Measurements from ENCODE around the gene UNC45B. TPM values are rescaled to one million over a fixed set of nuclear protein-coding genes. Genes with fewer than 3 reads are reported as not detected.
"Not testable (repeated sequence)": the region's sequence is repeated elsewhere in the genome, so short reads cannot be mapped to it uniquely, and the experiment has no call there.

The UNC45B gene
- total RNA-seq, 2 donors from 2014 or later = not detected

DNA sequence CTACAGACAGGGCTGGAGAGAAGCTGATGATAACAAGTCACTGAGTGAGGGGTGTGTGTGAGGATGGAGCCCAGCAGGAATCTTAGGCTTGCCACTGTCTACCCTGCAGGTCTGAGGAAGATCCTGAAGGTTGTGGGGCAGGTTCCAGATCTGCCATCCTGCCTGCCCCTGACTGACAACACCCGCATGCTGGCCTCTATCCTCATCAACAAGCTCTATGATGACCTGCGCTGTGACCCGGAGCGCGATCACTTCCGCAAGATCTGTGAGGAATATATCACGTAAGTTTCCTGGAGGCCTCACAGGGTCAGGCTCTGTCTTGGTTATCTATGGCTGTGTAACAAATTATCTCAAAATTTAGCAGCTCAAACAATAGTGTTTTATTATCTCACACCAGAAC lies 16.3 kb downstream of the UNC45B start:
- intact Hi-C loops (cut with DNase I, micrococcal nuclease) = loop anchor here in 1 of 2 donors (10.0 kb wide), 1 partner anchor 371 kb away; the partner anchor contains the start of gene SLFN12L
- no peak for ATAC-seq

DNA sequence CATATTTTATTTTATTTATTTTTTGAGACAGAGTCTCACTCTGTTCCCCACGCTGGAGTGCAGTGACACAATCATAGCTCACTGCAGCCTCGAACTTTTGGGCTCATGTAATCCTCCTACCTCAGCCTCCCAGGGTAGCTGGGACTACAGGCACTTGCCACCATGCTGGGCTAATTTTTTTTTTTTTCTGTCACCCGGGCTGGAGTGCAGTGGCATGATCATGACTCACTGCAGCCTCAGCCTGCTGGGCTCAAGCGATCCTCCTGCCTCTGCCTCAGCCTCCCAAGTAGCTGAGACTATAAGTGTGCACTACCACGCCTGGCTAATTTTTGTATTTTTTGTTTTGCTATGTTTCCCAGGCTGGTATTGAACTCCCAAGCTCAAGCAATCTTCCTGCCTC lies 17.1 kb downstream of the UNC45B start:
- DNase-seq (no peak), ATAC-seq (no peak)
- intact Hi-C loops (cut with DNase I, micrococcal nuclease) = loop anchor here in 1 of 2 donors (10.0 kb wide), 1 partner anchor 370 kb away; the partner anchor contains the start of gene SLFN12L

More for the DNA sequence above, 16.3 kb downstream of the UNC45B start:
- no peak for DNase-seq

DNA sequence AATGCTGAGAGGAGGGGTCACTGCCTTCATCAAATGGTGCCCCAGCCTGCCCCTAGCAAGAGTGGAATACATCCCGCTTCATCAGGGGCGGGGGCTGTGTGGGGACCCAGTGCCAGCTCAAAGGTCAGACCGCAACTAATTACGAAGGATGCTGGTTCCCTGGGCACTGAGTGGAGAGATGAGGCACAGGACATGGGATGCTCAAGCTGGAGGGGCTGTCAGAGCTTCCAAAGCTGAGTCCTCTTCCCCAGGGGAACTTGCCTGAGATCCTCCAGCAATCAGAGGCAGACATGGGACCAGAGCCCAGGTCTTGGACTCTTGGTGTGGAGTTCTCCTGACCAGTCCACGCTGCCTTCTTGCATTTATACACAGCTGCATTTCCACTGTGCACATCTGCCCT lies 18.9 kb downstream of the UNC45B start:
- DNase-seq = no peak
- no peak for ATAC-seq
- intact Hi-C loops (cut with DNase I, micrococcal nuclease) = loop anchor here in 1 of 2 donors (10.0 kb wide), 1 partner anchor 368 kb away; the partner anchor contains the start of gene SLFN12L

GRCh38 chr17:35167046-35167445 lies 19.4 kb downstream of the UNC45B start:
- ATAC-seq (no peak), DNase-seq (no peak)
- intact Hi-C loops (cut with DNase I, micrococcal nuclease) = loop anchor here in 1 of 2 donors (10.0 kb wide), 1 partner anchor 368 kb away; the partner anchor contains the start of gene SLFN12L

DNA sequence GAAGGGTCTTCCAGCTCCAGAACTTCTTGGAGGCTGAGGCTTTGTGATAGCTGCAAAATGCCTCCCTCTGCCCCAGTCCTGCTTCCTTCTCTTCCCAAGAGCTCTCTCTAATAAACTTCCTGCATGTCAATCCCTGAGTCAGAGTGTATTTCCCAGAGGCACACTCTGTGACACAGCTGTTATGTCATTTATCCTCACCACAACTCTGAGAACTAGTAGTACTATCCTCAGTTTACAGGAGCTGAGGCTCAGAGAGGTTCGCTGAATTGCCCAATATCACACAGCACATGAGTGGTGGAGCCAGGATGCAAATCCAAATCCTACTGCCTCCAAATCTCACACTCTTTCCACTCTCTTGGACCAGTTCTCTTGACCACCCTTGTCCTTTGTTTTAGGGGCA lies 20.0 kb downstream of the UNC45B start:
- ATAC-seq = no peak

DNA sequence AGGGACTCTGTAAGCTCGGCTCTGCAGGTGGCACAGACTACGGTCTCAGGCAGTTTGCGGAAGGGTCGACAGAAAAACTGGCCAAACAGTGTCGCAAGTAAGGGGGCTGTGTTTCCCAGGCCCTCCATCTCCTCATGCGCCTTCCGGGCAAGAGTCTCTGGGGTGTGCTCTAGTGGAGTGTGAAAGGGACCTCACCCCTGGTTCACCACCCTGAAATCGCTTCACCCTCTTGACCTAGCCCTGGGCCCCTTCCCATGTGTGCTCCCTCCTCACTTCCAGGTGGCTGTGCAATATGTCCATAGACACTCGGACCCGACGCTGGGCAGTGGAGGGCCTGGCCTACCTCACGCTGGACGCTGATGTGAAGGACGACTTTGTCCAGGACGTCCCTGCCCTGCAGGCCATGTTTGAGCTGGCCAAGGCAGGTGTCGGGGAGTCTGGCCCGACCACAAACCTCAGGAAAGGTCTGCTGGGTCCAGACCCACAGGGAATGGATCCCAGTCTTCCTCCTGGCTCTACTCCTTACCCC lies 22.3 kb downstream of the UNC45B start:
- ATAC-seq (no peak), DNase-seq (no peak)
- intact Hi-C loops (cut with DNase I, micrococcal nuclease) = loop anchor here in 1 of 2 donors (10.0 kb wide), 1 partner anchor 365 kb away; the partner anchor contains the start of gene SLFN12L

More for the DNA sequence above, 20.0 kb downstream of the UNC45B start:
- intact Hi-C loops (cut with DNase I, micrococcal nuclease) = loop anchor here in 1 of 2 donors (10.0 kb wide), 1 partner anchor 367 kb away; the partner anchor contains the start of gene SLFN12L
- DNase-seq = no peak

DNA sequence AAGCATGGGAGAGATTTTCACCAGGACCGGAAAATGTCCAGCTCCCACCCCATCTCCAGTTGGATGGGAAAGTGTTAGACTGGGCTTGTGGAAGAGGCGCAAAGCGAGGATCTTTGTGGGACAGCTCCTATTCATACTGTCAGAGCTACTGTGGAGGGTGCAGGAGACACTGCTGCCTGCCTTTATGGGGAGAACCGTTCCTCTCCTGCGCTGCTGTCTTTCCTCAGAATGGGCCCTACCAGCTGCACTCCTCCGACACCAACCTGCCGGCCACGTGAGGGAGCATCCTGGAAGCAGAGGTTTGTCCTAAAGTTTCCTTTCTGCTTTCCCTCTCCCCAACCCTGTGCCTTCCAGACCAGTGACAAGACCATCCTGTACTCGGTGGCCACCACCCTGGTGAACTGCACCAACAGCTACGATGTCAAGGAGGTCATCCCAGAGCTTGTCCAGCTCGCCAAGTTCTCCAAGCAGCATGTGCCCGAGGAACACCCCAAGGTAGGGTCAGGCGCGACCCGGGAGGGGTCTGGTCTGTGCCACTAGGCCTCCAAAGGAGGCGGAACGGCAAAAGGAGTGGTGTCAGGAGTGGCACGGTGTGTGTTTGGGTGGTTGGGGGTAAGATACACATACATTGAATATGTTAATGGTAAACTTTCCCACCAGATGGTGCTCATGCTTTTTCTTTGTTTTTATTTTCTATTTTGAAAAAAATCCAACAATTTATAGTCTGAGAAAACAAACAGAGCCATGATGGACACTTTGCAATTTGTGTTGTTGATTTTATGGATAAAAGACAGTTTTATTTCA lies 23.6 kb downstream of the UNC45B start:
- intact Hi-C loops (cut with DNase I, micrococcal nuclease) = no loop called here
- ATAC-seq (no peak), DNase-seq (no peak)

DNA sequence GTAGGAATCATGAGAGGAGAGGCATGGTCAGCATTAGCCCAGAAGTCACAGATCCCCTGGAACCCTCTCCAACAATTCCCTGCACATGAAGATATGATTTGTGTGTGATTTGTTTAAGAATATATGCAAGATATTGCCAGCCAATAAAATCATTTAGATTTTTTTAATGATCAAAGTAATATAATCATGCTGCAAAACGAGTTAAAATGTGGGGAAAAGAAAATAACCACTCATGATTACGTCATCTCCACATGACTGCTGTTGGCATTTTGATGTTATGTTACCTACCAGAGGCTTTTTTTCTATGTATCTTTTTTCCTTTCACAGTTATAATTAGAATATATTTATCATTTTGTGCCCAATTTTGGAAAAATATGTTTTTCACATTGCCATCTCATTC lies 24.2 kb downstream of the UNC45B start:
- intact Hi-C loops (cut with DNase I, micrococcal nuclease) = no loop called here
- DNase-seq (no peak), ATAC-seq (no peak)

DNA sequence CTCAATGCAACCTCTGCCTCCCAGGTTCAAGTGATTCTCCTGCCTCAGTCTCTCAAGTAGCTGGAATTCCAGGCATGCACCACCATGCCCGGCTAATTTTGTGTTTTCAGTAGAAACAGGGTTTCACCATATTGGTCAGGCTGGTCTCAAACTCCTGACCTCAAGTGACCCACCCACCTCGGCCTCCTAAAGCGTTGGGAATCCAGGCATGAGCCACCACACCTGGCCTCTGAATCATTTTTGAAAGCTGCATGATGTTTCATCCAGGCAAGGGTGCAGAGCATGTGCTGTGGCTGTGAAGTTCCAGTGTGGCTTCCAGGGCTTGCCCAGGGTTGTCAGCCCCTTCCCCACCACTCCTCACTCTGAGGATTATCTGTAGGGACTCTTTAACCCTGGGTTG lies 24.7 kb downstream of the UNC45B start:
- DNase-seq; ATAC-seq; intact Hi-C loops (cut with DNase I, micrococcal nuclease): not testable (repeated sequence)

- intact Hi-C loops (cut with DNase I, micrococcal nuclease) = no loop called here
- ATAC-seq (no peak), DNase-seq (no peak)
Measured at GRCh38 chr17:35174835-35175334, 27.3 kb downstream of the UNC45B start.

DNA sequence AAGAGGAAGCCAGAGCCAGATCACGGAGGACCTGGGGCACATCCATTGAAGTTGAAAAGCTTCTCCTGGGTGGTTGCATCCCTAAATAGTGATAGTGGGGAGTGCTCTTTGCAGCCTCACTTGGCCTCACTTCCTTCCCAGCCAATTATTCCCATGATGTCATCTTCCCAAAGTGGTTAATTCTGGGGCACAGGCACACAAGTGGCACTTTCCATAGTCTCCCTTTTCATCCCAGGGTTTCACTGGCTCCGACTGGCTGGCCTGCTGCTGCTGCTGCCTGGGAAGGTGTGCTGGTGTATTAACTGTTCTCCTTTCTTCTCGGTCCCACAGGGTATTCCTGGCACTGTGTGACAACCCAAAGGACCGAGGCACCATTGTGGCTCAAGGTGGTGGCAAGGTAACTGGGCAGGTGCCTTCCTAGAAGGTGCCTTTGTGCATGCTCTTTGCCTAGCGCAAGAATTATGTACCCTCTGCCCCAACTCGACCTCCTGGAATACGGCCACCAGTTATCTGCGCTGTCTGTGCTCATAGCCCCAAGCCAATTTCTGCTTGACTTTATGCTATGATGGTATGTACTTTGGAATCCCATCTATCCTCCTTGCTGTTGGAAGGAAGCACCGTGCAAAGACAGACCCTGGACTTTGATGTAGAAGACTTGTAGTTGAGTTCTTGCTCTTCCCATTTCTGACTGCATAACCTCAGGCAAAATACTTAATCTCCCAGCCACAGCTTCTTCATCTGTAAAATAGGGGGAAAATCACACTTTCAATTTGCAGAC lies 28.2 kb downstream of the UNC45B start:
- no peak for ATAC-seq
- no peak for DNase-seq
- intact Hi-C loops (cut with DNase I, micrococcal nuclease) = no loop called here

- DNase-seq = no peak
- intact Hi-C loops (cut with DNase I, micrococcal nuclease) = no loop called here
- no peak for ATAC-seq
Measured at GRCh38 chr17:35176897-35177296, 29.3 kb downstream of the UNC45B start.

- DNase-seq; ATAC-seq; intact Hi-C loops (cut with DNase I, micrococcal nuclease): not testable (repeated sequence)
Measured at GRCh38 chr17:35179379-35179778, 31.8 kb downstream of the UNC45B start.

- ATAC-seq = no peak
- intact Hi-C loops (cut with DNase I, micrococcal nuclease) = no loop called here
- no peak for DNase-seq
Measured at GRCh38 chr17:35183332-35183731, 35.7 kb downstream of the UNC45B start.

- intact Hi-C loops (cut with DNase I, micrococcal nuclease) = no loop called here
- no peak for DNase-seq
- no peak for ATAC-seq
Measured at GRCh38 chr17:35184274-35184673, 36.7 kb downstream of the UNC45B start.

DNA sequence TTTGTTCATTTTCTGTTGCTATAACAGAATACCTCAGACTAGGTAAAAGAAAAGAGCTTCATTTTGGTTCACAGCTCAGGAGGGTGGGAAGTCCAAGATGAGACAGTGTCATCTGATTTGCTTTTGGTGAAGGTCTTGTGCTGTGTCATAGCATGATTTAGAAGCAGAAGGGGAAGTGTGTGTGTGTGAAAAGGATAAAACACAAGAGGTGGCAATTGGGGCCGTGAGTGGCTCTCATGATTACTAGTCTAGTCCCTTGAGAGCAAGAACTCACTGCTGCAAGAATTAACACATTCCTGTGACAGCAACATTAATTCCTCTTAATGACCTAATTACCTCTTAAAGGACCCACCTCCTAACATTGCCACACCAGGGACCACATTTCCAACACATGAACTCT lies 38.2 kb downstream of the UNC45B start:
- no peak for ATAC-seq
- no peak for DNase-seq
- intact Hi-C loops (cut with DNase I, micrococcal nuclease) = no loop called here

DNA sequence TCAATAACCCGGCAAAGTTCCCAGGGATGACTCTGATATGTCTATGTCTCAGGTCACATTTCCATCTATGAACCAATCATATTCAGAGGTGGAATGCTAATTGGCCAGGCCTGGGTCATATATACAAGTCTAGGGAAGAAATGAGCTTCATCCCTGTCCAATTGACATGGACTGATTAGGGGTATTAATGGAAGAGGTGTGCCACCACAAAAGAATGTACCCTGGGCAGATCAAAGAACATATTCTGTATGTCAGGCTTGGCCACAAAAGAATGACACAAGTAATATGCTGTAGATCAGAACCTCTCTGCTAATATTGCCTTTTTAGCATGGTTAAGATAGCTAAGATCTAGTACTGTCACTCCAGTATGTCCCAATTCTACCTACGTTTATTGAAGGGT lies 39.9 kb downstream of the UNC45B start:
- ATAC-seq (no peak), DNase-seq (no peak)
- intact Hi-C loops (cut with DNase I, micrococcal nuclease) = no loop called here

DNA sequence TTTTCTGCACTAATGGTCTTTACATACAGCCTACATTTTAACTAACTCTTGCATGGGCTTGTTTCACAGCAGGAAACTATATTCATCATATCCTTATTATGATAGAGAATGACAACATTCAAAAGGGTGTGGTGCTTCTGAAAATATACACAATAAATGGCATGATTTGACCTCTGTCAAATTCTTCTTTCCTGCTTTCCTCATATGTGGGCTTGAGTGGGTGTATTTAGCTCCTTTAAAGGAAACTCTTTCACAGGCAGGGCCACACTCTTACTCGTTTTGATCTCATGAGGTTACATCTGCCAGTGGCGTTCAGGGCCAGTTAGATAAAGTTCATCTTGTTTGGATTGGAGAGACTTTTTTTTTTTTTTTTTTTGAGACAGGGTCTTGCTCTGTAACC lies 40.5 kb downstream of the UNC45B start:
- intact Hi-C loops (cut with DNase I, micrococcal nuclease) = no loop called here
- peak; percentile 79 for ATAC-seq
- DNase-seq = no peak

- DNase-seq (no peak), ATAC-seq (no peak)
- intact Hi-C loops (cut with DNase I, micrococcal nuclease) = no loop called here
Measured at GRCh38 chr17:35189291-35189690, 41.7 kb downstream of the UNC45B start.
